OCI-M2 (cell line): ENCODE results near the gene SLC12A8.
"Not testable (repeated sequence)": the region's sequence is repeated elsewhere in the genome, so short reads cannot be mapped to it uniquely, and the experiment has no call there.

ENCODE experiments used
- DNase-seq: peaks from one replicate; lab custom pipeline; 2025; ENCODE audit not compliant: unreplicated experiment; lab: John Stamatoyannopoulos, UW

The SLC12A8 gene

DNA sequence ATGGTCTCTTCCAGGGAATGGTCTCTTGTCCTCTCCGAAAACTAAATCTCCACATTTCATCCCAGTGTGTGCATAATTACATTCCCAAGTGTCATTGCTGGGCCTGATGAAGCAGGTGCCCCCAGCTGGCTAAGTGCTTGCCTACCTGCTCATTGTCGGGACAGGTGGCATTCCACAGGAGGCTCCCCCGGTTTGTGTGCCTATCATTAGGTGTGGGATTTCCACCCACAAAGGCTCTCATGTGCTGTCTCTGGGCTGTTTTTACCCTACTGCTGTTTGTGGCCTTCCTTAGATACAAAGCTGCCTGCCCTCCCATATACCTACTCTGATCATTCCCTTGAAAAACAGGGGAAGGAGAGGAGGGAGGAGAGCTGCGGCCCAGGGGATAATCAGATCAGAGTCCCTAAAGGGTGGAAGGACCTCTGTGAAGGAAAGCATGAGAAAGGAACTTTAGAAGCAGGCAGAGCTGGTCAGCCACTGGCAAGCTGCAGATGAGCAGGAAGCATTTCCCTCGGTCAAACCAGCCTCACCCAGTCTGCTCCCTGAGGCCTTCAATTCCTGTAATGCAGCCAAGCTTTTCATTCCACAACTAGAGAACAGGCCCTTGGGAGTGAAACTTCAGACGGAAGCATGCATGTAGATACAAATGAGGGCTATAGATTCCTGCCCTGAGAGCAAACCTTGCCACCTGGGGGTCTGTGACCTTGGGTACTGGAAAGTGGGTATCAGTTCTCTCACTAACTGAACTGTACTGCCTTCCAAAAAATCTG lies 96.1 kb downstream of the SLC12A8 start:
- no peak for DNase-seq

DNA sequence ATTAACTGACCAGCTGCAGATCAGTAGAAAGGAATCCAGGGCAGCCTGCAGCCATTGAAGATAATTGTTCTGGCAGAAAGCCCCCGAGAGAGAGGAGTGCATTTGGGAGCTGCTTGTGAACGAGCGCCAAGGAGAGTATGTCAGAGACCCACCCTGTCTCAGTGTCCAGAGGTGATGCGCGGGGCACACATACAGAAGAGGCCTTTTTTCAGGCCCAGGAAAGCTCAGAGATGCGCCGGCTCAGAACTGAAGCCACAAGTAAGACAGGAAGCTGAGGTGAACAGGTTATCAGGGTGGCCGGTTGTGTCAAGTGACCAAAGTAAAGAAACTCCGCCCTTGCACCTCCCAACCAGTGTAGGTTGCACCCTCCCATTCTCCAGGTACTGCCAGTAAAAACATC lies 96.9 kb downstream of the SLC12A8 start:
- DNase-seq = no peak

DNA sequence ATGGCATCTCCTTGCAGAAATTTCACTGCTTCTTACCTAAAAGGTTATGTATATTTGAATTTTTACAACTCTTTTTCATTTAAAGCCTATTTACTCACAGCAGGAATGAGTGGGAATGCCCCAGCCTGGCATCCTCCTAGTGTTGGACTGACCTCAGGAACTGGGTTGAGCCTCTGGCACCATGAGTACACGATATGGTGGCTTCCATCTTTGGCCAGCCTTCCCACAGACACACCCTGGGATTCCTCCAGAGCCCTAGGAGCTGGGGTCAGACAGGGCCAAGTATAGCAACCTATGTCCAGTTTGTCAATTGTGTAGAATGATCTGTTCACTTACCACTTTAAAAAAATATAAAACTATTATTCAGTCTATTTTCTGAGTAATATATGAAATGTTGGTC lies 99.6 kb downstream of the SLC12A8 start:
- DNase-seq = no peak

DNA sequence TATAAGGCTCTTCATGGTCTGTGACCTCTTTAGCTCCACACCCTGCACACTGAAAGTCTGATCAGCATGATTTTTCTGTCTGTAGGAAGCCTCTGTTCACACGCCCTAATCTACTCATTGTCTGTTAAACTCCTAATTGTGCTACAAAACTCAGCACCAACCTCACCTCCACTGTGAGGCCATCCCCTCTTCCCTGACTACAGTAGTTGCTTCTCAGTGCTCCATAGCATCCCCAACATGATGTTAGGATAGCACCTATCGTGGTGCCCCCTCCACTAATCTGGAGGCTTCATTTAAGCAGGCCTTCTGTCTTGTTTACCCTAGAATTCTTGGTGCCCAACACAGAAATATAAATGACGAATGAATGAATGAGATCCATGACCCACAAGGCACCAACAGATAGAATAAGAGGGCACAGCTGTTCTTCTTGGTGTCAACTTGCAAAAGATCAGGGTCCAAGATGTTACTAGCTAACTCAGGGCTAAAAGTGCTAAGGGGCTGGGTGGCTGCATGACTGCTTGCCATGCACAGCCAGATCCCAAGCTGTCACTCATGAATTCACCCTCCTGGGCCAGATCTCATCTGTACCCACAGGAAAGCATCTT lies 101.6 kb downstream of the SLC12A8 start:
- no peak for DNase-seq

DNA sequence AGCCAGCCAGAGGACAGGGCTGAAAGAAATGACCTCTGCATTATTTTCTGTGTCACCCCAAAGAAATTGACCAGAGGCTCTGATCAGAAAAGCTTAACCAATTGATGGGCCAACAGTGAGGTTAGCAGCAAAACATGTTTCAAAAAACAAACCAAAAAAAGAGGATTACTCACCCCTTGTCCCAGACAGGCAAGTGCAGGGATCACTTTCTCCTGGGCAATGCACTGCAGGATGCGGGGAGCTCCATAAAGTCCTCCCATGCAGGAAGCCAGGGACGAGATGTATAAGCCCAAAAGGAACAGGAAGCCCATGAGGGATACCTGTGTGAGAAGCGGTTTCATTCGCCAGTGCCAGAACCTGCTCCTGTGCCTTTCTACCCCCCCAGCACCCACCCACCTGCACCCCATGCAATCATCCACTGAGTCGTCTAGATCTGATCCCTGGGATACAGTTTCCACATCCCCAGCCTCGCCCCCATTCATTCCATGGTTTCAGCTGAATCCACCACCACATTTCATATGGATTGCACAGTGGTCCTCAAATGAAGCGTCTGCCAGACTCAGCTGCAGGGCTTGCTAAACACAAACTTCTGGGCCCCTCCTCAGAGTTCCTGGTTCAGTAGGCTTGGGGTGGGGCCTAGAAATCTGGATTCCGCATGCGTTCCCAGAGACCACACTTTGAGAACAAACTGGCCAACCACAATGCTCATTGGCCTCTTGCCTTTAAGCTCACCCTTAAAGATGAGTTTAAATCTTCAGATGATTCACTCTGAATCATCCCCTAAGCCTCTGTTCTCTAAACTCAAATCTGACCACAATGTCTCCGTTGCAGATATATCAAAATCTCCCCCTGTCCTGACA lies 102.3 kb downstream of the SLC12A8 start:
- no peak for DNase-seq

DNA sequence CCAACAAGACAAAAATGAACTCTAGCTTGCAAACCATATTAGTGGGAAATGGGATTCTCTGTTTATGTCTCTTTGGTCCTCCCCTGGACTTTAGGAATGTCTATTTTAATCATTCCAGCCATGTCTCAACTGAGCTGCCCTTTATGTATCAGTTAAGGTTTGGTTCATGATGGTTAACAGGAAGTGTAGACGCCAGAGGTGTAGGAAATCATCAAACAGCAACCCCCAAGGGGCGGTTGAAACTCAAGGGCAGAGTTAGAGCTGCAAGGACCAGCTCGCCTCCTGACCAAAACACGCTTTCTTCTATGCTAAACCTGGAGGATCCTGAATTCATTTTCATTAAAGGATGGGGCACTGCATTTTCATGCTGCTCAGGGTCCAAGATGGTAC lies 103.0 kb downstream of the SLC12A8 start:
- DNase-seq = no peak

DNA sequence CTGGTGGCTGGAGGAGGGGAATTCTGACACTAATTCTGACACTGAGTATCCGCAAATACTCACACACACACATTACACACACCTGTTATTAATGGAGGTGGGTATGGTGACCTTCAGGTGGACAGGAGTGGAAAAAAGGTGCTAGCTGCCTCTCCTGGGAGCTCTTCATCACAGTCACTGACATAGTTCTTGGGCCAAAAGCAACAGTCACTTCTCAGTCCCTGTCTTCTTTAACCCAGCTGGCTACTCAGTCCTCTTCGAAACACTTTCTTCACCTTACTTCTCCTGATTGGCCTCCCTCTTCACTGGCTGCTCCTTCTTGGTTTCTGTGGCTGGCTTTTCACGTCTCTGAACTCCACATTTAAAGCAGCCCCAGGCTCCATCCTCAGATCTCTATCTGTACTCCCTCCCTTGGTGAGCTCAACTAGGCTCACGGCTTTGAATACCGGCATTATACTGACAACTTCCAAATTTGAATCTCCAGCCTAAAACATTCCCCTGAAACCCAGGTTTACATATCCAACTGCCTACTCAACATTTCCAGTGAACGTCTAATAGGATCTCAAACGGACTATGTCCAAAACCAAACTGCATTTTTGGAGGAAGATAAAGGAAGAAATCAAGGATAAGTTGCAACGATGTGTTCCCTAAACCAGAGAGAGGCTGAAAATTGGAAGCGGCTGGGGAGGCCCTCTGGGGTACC lies 103.6 kb downstream of the SLC12A8 start:
- no peak for DNase-seq

DNA sequence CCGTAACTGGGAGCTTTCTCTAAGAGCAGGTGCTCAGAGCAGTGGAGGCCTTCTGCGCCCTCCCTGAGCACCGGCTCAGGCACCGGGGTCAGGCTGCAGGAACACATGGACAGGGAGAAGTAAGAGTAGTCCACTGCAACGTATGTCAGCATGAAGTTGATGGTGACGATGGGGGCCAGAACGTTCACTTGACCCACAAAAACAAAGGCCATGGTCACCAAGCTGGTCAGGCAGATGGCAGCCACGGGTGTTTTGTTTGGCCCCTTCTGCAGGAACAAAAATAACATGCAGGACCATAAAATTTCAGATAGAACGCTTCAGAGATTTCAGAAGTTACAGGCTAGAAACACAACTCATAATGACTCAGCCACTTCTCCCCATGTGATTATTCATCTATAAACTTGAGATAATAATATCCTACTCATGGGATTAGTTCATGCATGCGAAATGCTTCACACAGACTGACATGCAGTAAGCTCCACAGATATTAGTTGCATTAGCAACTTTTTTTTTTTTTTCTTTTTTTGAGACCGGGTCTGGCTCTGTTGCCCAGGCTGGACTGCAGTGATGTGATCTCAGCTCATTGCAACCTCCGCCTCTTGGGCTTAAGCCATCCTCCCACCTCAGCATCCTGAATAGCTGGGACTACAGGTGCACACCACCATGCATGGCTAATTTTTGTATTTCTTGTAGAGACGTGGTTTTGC lies 104.5 kb downstream of the SLC12A8 start:
- DNase-seq = no peak

DNA sequence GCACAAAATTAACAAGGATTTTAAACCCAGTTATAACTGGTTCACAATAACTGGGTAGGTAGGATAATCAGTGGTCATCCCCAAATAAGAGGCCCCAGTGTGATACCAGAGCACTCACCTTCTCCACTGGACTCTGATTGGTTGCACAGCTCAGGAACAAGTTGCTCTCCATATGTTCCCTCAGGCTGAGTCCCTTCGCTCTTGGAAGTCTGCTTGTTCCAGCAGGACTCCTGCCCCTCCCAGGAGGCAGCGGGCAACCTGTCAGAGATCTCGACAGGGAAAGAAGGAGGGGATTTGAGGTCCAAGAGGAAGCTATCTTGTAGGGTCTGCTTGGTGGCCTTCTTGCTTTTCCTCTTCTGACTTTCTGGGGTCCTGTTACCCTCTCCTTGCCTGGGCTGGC lies 105.2 kb downstream of the SLC12A8 start:
- DNase-seq = no peak

DNA sequence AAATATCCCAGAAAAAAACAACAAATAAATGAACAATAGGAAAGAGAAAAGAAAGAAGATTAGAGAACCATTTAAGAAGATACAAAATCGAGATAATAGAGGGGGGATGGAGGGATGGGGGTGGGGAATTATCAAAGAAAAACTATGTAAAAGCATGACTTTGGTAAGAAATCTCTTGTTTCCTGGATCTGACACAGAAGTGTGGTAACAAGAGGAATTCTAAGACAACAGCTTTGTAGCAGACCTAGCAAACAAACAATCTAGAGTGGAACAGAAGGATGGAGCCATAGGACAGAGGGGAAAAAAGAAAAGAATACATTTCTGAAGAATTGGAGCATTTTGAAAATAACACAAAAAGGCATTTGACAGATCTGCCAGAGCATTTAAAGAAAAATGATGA lies 107.4 kb downstream of the SLC12A8 start:
- no peak for DNase-seq

DNA sequence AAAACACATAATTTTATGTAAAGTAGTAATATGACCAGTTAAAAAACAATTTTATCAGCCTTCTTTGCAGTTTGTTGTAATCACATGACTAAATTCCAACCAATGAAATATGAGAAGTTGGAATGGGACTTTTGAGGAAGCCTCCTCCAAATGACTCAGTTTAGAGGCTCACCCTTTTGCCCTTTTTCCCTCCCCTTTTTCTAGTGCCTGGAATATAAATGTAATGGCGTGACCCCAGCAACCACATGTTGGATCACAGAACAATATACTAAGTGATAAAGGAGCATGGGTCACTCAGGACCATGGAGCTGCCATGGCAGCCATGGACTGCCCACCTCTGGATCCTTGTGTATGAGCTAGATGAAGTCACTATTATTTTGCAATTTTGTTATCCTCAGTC lies 107.9 kb downstream of the SLC12A8 start:
- DNase-seq = no peak

DNA sequence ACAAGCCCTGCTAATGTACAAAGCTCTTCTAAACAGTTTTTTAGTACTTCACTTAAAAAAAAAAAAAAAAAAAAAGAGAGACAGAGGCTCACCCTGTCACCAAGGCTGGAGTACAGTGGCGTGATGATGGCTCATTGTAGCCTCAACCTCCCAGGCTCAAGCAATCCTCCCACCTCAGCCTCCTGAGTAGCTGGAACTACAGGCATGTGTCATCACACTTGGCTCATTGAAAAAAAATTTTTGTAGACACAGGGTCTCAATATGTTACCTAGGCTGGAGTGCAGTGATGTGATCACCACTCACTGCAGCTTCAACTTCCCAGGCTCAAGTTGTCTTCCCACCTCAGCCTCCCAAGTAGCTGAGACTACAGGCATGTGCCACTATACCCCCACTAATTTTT lies 109.1 kb downstream of the SLC12A8 start:
- no peak for DNase-seq

DNA sequence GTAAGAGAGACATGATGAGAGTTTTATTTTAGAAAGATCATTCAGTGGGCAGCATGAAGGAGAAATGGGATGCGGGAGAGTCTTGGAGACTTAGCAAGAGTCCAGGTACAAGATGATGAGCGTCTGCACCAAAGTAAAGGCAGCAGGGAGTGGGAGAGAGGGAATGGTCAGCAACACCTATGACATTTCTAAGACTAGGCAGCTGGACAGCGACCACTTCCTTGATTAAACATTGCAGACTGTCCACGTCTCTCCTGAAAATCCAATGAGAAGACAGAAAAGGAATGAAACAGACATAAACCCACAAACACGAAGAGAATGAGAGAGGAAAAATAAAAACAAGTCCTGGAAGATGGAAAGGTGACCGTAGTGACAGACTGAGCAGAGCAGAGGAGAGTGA lies 110.1 kb downstream of the SLC12A8 start:
- DNase-seq = no peak

DNA sequence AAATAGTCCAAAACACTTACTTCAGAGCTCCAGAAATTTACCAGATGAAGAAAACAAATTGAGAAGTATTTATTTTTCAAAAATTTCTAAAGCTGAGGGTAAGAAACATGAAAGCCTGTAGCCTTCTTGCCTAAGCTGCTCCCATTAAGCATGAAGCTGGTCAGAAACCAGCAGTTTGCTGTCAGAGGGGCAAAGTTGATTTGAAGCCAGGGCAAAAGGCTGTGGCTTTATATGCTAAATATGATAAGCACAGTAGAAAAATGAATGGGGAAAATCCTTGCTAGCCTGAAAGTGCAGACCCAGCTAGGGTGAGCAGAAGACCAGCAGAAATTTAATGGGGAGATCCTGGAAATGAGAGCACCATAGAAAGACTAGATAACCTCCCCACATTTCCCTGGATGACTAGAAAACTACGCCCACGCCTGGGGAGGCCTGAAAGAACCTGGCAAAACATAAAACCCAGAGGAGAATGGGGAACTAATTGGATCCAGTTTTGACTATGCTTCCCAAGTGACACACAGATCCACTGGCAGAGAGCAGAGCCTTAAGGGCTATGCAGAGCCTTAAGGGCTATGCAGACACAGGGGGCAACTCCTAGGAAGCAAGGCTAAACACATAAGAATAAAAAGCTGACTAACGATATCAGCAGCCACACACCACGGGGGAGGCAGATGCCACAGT lies 113.8 kb downstream of the SLC12A8 start:
- DNase-seq = no peak

DNA sequence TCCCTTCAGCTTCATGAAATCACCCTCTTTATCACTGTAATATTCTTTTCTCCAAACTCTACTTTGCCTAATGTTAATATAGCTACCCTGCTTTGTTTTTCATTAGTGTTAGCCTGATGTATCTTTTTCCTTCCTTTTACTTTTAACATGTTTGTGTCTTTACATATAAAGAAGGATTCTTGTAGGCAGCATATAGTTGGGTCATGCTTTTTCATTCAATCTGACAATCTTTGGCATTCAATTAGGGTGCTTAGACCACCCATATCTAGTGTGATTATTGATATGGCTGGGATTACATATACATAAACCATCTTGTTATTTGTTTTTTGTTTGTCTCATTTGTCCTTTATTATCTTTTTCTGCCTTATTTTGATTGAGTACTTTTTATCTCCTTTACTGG lies 121.9 kb downstream of the SLC12A8 start:
- DNase-seq = no peak

DNA sequence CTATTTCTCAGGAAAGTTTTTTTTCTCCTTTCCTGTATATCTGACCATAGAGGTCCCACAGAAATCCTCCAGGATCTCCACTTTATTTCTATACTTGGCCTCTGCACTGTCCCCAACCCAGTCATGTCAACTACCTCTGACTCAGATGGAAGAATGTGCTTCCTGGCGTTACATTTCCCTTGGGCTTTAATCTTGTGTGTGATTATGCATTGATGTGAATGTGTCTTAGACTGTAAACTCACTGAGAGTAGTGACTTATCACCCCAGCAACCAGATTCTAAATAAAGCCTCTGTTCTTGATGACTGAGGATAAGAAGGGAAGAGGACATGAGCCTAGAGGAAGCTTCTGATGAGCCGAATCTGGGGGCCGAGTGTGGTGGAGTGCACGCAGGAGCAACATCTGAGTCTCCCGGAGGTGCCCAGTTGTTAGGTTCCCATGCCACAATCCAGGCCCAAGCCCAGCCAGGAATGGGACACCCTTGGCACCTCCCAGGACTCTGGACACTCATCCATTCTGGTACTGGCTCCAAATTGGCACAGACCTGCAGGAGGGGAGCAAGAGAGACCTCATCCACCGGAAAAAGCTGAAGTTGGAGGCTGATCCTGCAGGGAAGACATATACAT lies 124.7 kb downstream of the SLC12A8 start:
- no peak for DNase-seq

DNA sequence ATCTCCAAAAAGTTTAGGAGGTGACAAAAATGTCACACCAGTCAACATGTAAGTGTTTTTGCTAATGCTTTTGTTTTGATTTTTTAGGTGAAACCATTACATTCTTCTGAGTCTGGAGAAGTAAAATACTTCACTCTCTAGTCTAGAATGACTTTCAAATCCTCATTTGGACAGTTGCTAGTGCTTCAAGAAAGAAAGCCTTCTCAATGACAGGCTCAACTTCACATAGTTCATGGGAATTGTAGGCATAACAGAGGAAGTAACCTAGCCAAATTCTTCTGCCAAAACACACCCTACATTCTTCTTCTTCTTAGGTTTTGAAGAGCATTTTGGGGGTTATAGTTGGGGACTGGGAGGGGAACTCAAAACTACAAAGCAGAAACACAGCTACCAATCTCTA lies 127.4 kb downstream of the SLC12A8 start:
- no peak for DNase-seq

DNA sequence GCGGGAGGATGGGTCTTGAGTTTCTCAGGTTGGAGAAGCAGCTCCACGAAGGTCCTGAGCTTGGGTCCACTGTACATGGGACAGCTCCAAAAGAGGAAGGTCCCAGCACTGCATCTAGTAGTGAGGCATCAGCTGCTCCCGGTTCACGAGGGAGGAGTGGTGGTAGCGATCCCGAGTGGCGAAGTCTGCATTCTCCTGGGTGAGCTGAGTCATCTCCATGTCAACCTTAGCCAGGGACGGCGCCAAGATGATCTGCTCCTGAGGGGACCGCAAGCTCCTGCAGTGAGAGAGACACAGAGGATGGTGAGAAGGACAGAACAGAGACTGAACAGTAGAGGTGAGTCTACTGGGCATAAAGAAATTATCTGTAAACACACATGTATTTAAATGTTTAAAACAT lies 128.8 kb downstream of the SLC12A8 start:
- no peak for DNase-seq

DNA sequence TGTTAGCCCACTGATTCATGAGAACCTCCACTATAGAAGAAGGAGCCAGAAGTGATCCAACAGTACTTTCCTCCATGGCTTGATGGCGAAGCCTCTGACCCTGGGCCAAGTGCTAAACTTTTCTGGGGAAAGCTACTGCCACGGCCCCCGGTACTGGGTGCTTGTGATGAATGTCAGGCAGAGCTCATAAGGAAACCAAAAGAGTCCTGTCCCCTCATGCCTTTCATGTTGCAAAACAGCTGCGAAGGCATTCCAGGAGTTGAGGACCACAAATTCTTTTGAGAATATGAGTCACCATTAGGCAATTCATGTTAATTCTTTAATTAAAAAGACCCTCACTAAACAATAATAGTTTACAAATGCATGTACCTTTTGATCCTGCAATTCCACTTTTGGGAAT lies 130.2 kb downstream of the SLC12A8 start:
- DNase-seq = not testable (repeated sequence)

DNA sequence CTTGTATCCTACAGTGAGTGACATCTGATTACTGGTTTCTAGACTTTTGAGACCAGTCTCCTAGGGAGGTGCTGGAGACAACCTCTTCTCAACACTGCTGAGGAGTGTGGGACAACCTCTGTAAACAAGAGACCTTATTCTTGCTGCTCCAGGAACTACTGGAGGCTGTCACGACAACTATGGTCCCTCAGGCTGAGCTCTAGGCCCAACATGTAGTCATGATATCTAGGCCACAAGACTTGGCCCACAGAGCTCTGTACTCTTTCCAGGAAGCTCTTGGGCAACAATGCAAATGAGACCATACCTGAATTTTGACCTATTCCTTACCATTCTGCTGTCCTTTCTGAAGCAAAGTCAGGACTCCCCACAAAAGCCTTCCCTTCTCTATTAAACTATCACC lies 132.5 kb downstream of the SLC12A8 start:
- no peak for DNase-seq
